ENCODE results near the gene DRGX.

Gene DRGX

DNA sequence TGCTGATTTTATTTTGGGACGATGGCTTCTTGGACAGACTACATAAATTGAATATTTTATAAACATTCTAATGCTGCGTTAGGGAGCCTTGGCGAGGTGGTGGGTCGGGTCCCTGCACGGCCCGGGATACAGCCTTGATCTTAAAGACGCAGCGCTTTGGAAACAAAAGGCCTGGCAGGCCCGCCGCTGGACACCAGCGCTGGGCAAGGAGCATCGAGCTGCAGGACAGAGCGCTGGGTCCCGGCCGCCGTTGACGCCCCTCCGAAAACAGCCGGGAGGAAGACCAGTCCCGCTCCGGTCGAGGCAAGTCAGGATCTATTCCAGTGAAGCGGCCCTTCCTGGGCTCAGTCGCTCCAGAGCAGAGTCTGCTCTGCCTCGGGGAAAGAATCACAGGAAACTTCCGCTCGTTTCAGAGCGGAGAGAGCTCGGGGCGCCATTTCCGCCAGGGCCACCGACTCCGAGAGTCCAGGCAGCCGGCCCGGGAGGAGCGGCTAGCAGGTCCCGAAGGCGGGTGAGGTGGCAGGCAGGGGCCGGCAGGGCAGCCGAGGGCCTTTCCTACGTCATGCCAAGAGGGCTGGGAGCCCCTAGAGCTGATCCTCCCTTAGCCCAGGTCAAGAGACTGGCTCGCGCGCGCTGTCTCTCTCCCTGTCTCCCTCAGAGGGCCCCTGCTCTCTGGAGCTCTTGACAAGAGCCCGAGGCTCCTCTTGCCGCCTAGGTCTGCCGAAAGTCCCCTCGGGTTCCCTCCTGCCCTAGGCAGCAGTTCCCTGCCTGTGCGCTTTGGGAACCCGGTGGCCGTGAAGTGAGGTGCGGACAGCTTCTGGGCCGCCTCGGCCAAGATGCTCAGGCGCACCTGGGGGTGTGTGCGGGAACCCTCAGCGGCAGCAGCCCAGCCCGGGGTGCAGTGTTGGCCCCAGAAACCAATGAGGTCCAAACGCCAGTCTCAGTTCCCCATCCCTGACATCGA lies 1.4 kb upstream of the DRGX start:
- TF ChIP-seq GATA1 (IDR thresholded peaks at IDR 0.05; ENCODE audit: low read depth, low read length) (no peak), POLR2A (IDR thresholded peaks at IDR 0.05; ENCODE audit: low read length) (no peak)
- no peak for DNase-seq

DNA sequence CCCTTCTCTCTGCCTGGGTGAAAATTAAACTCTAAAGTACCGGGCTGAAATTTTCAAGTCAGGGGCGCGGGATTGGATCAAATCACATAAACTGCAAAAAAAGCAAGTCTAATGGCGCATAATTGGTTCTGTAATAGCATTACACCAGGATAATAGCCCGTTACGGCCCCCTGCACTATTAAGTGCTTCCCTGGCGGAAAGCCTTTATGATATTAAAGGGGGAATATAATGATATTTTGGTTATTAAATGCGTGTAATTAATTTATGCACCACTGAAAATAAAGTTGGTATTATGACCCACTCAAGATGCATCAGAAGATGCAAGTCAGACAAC lies 744 bp upstream of the DRGX start:
- TF ChIP-seq GATA1 (IDR thresholded peaks at IDR 0.05; ENCODE audit: low read depth, low read length) (no peak), POLR2A (IDR thresholded peaks at IDR 0.05; ENCODE audit: low read length) (no peak)
- DNase-seq: no peak

DNA sequence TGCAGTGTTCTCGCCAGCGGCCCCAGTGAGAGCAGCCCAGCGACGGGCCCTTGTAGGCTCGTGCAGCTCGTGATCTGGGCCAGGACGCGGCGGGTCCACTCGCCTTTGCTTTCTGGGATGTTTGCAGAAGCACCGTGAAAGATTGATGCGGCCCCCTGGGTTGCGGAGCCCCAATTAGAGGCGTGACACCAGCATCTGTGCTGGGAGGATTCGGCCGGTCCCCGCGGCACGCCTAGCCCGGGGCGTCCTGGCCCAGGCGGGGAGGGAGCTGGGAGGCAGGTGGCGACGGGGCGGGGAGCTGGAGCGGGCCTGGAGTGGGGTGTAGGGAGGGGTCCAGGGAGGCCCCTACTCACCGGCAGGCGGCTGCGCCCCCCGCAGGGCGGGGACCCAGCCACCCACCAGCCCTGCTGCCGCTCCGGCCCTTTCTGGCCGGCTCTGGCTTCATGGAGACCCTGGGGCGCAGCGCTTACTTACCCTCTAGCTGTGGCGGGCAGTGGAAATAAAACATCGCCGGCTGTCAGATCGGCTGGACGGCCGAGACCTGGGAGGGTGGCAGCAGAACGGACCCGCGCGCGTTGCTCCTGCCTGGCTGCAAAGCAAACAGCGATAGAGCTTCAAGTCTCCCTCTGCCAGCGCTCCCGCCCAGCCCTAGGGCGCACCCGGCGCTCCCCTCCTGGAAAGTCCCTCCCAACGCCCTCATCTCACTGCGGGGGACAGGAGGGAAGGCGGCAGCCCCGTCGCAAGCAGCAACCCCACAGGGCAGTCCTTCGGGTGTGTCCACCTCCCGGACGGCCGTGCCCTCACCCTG lies 752 bp downstream of the DRGX start:
- no peak for DNase-seq
- TF ChIP-seq GATA1 (IDR thresholded peaks at IDR 0.05; ENCODE audit: low read depth, low read length) (no peak), POLR2A (IDR thresholded peaks at IDR 0.05; ENCODE audit: low read length) (no peak)

DNA sequence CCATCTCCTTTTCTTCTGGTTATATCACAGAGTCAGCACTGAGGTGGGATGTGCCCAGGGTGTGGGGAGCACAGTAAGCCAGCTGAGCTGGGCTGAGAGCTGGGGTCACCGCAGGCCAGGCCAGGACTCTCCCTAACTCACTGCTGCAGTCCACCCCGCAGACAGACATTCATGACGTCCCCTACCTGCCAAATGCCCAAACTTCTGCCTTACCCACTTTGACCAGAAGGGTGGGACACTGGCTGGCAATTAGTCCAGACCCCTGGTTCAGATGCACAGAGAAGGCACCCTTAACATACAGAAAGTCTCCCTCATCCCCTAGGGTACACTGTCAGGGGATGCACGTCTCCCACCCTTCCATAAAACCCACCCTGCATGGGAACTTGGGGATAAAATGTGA lies 2.1 kb downstream of the DRGX start:
- no peak for TF ChIP-seq POLR2A (IDR thresholded peaks at IDR 0.05; ENCODE audit: low read length)
- no peak for TF ChIP-seq GATA1 (IDR thresholded peaks at IDR 0.05; ENCODE audit: low read depth, low read length)

DNA sequence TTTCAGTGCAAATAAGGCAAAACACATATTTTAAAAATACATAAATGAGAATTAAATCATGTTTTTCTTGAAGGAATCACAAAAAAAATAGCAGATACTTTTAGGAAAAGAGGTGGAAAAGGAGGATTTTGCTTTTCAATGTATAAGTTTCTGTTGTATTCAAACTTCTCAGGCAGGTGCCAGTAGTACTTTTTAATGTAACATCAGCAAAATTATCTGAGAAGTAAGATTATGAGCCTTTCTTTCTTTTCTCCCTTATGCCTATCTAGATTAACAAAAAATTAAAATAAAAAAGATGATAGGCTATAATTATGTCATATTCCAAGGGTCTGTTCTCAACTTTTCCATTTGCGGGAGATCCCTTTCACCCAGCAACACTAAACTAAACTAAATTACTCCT lies 2.6 kb downstream of the DRGX start:
- DNase-seq: no peak
- TF ChIP-seq POLR2A (IDR thresholded peaks at IDR 0.05; ENCODE audit: low read length) (no peak), GATA1 (IDR thresholded peaks at IDR 0.05; ENCODE audit: low read depth, low read length) (no peak)

More for the DNA sequence above, 2.1 kb downstream of the DRGX start:
- DNase-seq: no peak

DNA sequence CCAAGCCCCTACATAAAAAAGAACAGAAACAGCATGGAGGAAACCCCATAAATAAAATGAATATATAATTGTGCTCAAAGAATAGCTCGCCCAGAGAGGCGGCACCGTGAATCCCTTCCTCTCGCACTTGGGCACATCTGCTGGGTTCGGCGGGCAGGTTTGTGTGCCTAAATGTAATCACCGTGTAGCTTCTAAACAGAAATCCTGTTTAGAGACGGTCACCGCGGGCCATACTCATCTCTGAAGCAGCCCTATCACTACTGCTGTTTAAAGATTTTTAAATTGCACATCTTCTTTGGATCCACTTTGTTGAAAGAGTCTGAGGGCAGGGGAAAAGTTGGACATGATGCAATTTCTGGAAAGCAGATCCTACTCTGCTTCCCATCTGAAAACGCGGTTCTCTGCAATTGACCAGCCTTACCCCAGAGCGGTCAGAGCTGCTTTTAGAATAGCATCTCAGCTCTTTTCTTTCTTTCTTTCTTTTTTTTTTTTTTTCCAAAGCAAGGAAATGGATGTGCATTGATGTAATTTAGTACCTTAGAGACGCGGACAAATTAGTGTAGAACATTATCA lies 6.4 kb downstream of the DRGX start:
- TF ChIP-seq GATA1 (IDR thresholded peaks at IDR 0.05; ENCODE audit: low read depth, low read length) (no peak), POLR2A (IDR thresholded peaks at IDR 0.05; ENCODE audit: low read length) (no peak)

DNA sequence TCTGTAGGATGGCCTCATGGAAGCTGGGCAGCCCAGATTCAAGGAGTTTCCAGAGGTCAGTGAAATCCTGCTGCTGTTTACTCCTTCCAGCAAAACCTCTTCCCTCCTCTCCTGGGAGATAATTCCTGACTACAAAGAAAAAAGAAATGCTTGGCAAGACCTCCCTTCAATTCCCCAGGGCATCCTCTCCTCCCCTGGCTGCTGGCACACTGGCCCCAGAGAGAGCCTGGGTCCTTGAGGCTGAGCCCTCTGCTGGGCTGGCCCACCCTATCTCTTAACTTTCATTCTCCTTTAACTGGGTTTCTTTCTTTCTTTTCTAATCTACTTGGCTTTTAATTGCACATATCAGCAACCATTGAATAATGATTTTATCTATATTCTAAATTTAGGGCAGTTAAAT lies 7.7 kb downstream of the DRGX start:
- TF ChIP-seq GATA1 (IDR thresholded peaks at IDR 0.05; ENCODE audit: low read depth, low read length) (no peak), POLR2A (IDR thresholded peaks at IDR 0.05; ENCODE audit: low read length) (no peak)
- DNase-seq: no peak

More for the DNA sequence above, 6.4 kb downstream of the DRGX start:
- DNase-seq: no peak

DNA sequence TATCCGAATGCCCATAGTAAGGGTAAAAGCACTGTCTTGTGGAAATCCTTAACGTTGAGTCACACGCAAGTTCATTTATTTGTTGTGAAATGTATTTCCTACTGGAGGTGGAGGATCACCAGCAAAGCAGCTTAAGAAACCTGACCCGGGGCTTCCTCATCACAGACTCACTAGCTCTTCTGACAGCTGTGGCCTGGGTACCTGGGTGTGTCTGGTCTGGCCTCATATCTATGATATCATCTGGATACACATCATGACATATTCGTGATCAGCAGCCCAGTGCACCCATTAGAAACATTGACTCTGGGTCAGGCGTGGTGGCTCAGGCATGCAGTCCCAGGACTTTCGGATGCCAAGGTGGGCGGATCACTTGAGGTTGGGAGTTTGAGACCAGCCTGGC lies 8.8 kb downstream of the DRGX start:
- DNase-seq: no peak
- TF ChIP-seq GATA1 (IDR thresholded peaks at IDR 0.05; ENCODE audit: low read depth, low read length) (no peak), POLR2A (IDR thresholded peaks at IDR 0.05; ENCODE audit: low read length) (no peak)

DNA sequence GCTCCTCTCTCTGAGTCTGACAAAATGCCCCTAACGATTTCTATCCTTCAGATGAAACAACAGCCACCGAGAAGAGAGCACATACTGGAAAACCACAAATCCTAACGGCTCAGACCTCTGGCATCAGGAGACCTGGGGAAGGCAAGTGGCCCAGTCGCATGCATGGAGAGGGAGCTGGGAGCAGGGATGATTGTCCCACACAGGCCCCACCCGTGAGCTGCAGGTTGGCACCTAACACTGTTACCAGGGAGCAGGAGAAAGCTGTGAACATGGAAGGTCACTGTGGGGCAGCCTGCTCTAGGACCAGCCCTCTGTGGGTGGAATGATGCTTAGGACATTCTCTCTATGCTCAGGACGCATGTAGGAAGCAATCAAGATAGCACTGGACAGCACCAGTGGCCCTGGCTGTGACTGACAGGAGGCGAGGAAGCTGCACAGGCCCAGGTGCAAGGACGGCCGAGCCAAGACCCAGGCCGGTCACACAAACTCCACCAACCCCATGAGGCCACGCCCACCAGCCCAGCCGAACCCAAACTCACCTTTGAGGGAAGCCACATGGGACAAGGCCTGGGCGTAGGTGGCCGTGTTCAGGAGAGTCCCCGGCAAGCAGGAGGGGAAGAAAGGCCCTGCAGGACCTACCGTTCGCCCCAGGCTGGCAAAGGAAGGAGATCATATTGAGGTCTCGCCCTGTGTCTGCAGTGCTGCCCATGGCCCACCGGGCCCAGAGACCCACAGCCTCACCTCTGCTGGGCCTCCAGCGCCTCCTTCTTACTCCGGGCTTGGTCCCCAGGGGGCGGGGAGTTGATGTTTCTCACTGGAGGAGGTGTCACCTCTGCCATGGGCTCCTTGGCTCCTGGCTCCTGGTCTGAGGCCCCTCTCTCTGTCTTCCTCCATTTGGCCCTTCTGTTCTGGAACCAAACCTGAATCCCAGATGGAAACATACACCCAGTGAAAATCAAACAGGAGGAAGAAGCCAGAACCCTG lies 9.7 kb downstream of the DRGX start:
- no peak for TF ChIP-seq POLR2A (IDR thresholded peaks at IDR 0.05; ENCODE audit: low read length)
- no peak for TF ChIP-seq GATA1 (IDR thresholded peaks at IDR 0.05; ENCODE audit: low read depth, low read length)
- no peak for DNase-seq

DNA sequence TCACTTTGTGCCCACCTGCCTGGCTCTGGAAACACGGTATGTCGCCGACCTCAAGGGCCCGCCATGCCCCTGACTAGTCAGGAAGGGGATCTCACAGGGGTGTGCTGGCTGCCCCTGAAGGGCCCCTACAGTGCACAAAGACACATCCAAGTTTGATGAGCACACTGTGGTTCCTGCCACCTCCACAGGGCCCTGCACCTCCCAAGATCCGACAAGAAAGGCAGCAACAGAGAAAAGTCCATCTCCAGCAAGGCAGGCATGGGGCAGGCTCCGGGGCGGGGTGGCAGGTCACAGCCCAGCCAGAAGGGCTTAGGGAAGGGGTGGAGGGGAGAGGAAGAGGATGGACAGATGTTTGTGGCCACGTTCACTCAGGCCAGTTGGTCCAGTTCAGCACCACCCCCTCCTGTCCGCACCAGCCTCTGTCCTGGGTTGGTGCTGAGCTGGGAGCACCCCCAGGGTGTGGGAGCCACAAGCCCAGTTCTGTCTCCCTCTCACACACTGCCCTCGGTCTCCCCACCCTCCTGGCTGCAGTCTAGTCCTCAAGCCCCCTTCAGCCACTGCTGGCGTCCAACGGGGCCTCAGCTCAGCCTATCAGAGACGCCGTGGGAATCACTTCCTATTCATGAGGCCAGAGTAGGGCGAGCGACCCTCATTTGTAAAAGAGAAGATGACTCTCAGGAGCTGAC lies 11.5 kb downstream of the DRGX start:
- DNase-seq: no peak
- no peak for TF ChIP-seq GATA1 (IDR thresholded peaks at IDR 0.05; ENCODE audit: low read depth, low read length)
- no peak for TF ChIP-seq POLR2A (IDR thresholded peaks at IDR 0.05; ENCODE audit: low read length)

DNA sequence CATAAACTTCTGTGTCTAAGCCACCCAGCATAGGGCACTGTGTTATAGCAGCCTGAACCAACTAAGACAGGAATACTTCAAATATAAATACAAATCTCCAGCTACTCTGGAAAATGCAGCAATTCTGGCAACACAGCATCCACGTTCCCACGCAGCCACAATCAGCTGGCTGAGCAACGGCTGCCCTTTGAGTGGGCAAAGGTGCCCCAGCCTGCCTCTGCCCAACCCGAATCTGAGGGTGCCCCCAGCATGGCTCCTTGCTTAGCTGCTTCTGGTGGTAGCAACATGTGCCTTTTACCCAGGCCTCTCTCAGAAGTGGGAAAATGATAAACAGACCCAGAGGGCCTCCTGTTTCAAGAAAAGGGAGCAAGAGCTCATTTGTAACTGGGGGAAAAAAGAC lies 12.0 kb downstream of the DRGX start:
- no peak for TF ChIP-seq POLR2A (IDR thresholded peaks at IDR 0.05; ENCODE audit: low read length)
- no peak for TF ChIP-seq GATA1 (IDR thresholded peaks at IDR 0.05; ENCODE audit: low read depth, low read length)
- DNase-seq: no peak

DNA sequence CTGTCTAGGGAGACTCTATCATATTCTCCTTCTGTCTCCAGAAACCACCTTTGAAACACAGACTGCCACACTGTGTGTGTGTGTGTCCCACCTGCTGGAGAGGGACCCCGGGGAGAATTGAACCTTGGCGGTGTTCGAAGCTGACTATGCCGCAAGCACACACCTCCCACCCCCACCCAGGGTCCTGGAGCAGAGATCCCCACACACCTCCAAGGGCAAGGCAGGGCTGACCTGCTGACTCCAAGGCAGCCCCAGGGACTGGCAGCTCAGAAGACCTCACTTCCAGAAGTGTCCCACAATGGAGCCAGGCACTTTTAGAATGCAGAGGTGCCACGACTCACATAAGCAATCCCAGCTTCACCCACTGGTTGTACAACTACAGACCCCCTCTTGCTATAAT lies 13.1 kb downstream of the DRGX start:
- no peak for TF ChIP-seq GATA1 (IDR thresholded peaks at IDR 0.05; ENCODE audit: low read depth, low read length)
- no peak for TF ChIP-seq POLR2A (IDR thresholded peaks at IDR 0.05; ENCODE audit: low read length)
- DNase-seq: no peak

DNA sequence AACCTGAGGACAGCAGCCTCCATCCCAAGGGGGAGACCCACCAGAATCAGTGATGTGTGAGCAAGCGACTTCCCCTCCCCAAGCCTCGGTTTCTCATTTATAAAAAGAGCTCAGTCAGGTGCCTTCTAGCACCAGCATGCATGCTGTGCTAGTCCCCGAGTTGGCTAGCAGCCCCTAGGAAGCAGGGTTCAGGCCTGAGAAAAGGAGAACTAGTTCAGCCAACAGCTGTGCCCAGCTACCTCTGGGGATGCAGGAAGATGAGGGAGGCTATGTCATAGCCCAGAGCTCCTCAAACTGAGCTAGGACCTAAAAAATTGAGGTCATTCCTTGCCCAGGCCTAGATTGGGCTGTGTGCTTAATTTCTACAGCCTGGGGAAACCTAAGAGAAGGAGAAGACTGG lies 13.7 kb downstream of the DRGX start:
- no peak for TF ChIP-seq POLR2A (IDR thresholded peaks at IDR 0.05; ENCODE audit: low read length)
- no peak for TF ChIP-seq GATA1 (IDR thresholded peaks at IDR 0.05; ENCODE audit: low read depth, low read length)
- no peak for DNase-seq
